RKO (cell line): Measurements from ENCODE around the gene STK24.
A peak's percentile ranks its signal among the peaks of the same experiment; 100 is the strongest.

Source experiments
- DNase-seq: peaks from one replicate; pipeline ENCODE4 v3.0.0-alpha.2; 2016; ENCODE audit warnings: low spot score

The STK24 gene

DNA sequence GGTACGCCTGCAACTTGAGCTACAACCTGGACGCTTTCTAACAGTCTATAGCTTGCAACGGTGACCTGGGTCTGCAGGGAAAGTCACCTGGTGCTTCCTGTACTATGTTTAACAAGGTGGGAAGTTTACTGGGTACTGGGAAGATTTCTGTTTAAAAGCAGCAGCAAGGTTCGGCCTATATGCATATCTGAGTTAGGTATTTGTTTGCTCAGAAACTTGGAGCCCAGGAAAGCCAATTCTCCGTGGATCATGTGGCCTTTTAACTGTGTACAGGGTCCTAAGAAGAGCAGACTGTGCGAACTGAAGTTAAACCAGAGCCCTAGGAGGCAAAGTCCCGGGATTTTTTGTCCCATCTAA lies 103.1 kb downstream of the STK24 start:
- DNase-seq, result no peak

DNA sequence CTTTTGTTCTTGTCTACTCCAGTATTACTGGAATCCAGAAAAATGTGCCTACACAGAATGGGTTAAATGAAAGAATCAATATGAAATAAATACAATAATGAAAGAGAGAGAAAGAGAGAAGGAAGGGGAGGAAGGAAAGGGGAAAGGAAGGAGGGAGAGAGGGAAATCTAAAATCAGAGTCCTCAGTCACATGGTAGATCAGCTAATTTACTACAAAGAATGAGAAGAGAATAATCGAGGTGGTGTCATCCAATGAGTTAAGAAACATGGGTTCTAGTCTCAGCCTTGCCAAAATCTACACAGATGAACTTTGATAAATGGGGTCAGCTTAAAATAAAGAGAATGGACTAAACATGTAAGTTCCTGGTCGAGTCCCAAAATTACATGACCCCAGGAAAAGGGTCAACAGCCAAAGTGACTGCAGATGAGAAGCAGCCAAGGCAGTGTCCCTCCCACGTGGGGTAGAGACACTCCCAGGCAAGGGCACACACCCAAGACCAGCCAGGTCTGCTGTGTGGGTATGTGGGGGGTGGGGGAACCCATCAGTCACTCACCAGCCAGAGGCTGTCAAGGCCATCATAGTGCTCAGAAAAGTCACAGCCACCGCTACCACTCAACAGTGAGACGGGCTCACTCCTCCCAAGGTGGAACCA lies 103.6 kb downstream of the STK24 start:
- DNase-seq, result no peak

DNA sequence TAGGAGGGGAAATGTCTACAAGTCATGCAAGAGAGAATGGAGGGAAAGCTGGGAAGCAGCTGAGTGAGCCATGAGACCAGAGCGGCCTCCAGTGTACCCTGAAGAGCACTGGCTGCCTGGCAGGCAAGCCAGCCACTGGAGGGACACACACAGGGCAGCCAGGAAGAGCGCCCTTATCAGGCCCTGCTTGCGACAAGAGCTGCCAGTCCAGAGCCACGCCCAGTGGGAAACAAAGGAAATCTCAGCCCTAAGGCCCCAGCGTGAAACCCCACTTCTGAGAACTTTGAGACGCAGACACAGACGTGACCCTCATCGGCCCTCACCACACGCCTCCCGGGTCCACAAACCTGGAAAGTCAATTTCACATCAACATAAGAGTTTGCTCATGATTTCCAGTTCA lies 105.0 kb downstream of the STK24 start:
- DNase-seq, result no peak

DNA sequence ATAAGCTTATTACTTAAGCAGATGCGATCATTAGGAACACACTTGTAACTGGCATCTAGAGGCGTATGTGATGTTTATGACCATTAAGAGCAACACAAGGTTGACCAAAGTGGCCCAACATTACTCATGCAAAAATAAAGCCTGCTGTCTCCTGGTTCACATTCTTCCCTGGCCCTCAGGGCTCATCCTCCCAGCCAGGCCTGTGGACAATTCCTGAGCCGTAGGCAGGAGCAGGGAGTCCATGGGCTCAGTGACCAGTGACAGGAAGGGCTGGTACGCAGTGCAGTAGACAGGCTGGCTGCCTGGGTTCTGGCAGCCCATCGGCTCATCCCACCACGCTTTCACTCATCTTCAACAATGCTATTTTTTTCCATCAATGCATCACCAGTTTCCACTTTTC lies 106.0 kb downstream of the STK24 start:
- no peak for DNase-seq

DNA sequence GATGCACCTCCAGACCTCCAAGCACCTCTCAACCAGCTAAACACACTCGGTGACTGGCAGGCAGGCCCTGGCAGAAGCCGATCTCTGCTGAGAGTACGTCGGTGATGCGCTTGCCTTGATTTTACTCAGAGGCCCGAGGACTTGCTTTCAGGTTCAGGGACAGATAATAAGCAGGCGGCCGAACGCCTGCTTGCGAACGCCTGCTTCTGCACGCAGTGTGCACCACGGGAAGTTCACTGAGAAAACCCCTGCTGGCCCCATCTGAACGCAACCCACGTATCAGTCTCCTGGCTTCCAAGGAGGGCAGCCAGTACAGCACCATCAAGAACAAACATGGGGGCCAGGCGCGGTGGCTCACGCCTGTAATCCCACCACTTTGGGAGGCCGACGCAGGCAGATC lies 108.0 kb downstream of the STK24 start:
- no peak for DNase-seq

DNA sequence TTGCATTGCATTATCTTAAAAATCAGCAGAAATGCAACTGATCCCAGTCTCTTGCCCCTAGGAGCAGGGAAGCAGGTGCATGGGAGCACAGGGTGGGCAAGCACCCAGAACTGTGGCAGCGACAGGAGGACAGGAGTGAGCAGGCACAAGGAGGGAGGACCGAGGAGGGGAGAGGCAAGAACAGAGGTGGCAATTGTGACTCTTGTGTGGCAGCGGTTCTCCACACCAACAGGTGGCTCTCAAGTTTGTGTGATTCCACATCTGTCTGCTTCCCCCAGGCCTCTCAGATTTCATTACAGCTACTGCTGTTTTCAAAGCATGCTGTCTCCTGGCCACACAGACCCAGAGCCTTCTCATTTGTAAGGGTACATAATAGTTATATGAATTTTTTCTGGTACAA lies 108.5 kb downstream of the STK24 start:
- DNase-seq, result no peak

DNA sequence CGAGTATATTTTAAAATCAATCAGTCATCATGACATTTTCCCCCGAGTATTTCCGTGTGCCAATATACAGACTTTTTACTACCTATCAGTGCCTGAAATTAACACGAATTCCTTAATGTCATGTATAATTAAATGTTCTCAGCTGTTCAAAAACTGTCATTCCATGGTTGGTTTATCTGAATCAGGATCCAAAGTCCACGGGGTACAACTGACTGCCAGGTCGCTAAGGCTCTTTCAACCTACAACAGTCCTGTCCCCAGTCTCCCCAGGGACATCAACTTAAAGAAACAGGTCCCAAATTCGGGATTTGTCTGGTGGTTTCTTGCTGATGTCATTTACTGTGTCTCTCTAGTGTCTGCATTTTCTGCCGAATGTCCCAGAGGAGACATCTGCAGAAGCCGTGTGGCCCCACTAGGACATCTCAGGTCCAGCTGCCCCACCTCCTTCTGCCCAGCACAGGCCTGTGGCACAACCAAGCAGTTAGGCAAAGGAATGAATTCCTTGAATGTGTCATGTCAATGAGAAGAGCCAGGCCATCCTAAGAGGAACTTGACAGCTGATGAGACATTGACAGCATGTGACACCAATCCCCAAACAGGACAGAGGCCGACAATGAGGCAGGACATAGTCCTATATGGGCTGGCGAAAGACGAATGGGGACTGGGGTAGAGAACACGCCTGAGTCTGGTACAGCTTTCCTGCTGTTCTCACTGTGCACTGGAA lies 109.5 kb downstream of the STK24 start:
- DNase-seq, result no peak

DNA sequence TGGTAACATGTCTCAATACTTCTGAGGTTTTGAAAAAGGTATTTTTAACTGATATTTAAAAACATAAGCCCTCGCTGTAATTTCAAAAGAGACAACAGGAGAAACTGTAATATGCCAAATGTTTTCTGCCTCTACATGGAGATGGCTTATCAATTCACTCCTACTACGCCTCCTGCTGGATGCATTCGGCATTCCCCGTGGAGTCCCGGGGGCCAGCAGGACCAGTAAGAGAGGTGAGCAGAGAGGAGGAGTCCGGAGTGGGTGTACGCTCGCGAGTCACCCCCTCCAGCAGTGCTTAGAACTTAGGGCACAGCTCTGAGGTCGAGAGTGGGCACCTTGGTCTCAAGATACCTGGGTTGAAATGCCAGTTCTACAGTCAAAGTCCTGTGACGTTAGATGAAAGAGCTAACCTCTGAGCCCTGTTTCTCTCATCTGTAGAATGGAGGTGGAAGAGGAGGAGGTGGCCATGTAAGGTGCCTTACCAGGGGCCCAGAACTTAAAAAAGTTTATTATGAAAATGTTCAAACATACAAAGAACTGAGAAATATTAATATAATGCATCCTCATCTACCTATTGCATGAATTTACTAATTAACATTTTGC lies 110.2 kb downstream of the STK24 start:
- DNase-seq, result peak; percentile 25

DNA sequence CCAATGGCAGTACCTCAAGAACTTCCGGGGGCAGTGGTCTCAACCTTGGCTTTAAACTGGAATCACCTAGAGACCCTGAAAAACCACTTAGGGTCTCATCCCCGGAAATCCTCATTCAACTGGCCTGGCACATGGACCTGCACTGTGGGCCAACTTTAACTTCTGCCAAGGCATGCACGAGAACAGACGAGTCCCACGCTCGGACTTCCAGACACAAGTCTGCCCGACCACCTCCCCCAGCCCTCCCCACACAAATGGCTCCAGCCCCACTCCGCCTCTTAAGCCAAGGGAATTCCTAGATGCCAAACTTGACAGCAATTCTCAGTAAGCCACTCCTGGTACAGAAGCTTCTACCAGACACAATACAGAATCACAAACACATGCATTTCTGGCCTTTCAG lies 114.0 kb downstream of the STK24 start:
- no peak for DNase-seq

DNA sequence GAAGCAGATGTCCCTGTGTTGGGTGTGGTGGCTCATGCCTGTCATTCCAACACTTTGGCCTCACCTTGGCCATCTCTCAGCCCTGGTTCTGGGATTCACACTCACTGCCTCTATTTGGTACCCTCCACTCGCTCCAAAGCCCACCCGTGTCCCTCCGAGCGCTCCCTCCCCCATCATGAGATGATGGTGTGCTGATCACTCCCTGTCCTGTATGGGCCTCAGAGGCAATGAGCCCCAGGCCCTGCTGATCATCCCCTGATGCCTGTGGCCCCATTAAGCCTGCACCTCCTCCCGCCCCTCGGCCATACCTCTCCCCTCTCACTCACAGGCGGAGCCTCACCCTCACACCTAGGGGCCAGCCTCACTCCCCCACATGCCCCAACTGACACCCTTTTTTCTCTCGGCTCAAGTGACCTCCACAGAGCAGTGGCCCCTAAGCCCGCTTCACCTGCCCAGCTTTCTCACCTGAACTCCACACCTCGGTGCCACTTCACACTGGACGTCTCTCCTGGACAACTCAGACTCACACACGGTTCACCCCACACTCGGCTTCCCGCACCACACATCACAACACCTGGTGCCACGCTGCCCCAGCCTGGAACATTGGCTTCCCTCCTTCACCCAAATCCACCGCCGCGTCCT lies 114.5 kb downstream of the STK24 start:
- DNase-seq, result no peak

DNA sequence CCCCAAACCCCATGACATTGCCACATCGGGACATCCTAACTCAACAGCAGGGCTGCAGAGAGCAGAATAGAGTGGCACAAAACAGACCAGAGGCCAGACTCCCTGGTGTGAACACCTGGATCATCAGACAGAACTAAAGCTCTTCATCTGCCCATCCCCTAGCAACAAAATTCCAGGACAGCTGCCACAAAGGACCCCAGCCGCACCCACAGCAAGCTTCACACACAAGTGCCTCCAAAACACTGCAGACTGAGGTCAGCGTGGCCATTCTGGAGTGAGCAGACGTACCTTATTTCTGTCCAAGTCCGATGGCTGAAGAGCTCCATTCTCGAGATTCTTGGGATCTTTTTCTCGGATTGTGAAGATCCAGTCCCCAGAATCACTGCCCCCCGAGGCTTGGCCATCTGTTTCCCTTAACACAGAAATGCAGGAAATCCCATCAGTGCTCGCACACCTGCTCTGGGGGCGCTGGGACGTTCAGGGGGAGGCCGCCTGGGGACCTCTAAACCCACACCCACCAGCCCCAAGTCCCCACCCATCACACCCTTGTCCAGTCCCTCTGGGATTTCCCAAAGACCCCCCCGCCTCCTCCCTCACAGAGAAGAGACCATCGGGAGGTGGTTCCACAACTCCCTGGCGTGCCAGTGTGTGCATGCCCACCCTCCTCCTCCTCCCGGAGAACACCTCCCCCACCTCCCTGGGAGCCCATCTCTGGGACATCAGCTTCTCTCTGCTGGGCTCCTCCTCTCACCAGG lies 115.2 kb downstream of the STK24 start:
- no peak for DNase-seq

DNA sequence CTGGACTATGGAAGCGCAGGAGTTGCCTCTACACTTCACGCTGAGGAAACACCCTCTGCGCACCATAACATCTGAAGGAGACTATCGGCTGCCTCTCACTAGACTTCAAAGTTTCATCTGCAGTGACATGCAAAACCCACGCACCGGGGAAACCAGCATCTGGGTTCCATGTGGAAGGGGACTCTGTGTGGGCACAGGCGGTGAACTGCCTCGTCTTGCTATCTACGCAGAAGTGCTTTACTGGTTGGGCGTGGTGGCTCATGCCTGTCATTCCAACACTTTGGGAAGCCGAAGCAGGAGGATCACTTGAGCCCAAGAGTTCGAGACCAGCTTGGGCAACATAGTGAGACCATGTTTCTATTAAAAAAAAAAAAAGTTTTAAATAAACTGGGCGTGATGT lies 116.4 kb downstream of the STK24 start:
- no peak for DNase-seq

DNA sequence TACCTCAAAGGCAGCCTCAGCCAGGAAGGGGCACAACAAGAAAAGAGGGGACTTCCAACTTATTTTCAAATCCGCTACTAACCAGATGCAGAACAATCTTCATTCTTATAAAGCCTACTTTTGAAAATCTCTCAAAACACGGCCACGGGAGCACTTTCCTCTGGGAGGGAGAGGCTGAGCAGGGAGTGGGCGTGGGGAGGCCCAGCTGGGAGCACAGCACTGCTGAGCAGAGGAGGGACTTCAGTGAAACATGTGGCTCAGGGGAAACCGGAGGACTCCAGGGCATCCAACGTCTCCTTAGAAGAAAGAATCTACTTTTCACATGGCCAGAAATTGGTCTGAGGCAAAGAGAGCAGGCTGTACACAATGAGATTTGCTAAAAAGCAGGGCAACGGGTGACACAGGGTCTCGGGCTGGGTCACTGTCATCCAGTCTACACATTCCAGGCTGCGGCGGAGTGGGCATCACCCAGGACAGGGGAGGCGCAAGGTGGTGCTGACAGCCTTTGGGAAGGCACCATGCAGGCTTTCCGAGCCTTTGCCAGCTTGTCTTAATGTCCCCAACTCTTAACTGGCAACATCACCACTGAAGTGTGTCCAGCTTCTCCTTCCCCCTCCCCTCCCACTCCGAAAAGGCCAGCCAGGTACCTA lies 117.1 kb downstream of the STK24 start:
- no peak for DNase-seq

DNA sequence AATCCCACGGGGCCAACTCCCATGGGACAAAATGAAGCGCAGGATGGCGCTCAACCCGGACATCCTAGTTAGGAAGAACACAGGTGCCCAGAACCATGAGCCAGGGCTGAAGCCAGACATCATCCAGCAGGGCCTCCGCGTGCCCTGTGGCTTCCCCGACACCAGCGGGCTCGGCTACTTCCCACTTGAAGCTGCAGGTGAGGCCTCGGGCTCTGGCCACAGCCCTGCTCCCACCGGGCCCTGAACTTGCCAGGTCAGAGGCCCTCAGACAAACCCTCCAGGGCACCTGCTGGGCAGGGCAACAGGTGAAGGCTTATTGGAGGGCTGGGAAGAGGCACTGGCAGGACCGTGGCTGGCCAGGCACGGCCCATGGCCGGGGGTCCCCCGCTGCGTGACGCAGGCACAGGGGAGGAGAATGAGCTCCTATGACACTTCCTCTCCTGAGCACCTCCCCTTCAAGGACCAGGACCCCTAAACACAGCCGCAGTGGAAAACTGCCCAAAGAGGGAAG lies 117.7 kb downstream of the STK24 start:
- DNase-seq, result no peak

DNA sequence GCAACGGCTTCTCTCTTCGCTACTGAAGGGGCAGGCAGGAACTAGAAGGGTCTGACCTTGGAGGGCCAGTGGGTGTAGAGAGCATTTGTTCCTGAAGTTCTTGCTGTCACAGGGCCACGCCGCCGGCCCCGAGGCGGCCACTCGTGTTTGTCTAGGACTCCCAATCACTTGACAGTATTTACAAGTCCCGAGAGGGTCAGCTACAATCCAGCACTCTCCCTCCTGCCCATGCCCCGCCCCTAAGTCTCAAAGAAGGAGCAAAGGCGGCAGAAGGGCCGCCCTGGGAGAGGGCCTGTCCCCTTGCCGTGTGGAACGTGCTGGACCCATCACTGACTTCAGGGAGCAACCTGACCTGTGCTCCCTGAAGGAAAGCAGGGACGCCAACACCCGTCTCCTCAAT lies 118.5 kb downstream of the STK24 start:
- no peak for DNase-seq

DNA sequence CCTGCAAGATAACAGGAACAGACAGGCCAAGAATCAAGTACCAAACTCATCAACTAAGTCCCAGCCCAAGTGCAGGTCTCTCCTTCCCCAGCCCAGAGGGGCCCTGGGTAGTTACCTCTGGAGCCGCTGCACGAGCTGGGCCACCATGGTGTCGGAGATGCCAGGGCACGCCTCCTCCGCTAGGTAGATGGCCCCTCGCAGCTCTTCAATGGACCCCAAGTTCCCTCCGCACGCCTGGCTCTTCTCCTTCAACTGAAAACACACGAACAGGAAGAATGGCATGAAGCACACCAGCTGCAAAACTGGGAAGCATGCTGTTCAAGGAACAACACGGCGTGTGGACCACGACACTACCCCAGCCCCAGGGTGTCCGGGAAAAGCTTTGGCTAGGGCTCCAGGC lies 119.9 kb downstream of the STK24 start:
- DNase-seq, result no peak

DNA sequence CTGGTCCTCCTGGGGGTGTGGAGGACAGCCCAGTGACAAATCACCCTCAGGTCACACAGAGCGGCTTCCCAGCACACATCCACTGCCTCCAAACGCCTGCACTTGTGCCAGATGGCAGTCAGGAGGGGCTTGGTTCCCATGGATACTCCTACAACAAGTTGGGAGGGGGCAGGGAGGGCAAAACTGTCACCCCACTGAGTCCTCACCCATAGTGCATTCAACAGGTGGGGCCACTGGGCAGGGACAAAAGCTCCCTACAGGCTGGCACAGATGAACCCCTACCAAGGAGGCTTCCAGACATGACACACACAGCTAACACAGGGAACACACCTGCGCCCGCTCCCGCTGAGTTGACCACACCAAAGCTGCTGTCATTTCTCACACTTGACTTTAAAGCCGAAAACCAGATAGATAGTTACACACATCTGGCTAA lies 120.5 kb downstream of the STK24 start:
- no peak for DNase-seq

DNA sequence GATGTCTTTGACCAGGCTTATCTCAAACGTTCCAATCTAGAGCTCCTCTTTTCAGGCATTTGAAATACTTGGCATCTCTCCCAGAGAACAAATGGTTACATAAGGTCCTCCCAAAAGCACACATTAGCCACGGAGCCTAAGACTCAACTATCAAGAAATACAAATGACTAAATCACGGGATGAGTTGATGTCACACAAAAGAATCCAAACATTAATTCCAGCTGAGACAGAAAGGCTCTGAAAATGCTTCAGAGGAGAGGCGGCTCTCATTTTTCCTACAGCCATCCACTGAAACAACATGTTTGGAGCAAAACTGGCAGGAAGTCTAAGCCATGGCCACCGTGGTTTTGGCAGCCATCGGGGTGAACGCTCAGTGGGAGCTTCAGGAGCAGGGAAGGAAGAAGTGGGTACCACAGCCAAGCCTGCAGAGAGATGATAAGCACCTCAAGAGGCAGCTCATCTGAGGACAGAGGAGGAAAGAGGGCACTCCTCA lies 122.5 kb downstream of the STK24 start:
- DNase-seq, result no peak

DNA sequence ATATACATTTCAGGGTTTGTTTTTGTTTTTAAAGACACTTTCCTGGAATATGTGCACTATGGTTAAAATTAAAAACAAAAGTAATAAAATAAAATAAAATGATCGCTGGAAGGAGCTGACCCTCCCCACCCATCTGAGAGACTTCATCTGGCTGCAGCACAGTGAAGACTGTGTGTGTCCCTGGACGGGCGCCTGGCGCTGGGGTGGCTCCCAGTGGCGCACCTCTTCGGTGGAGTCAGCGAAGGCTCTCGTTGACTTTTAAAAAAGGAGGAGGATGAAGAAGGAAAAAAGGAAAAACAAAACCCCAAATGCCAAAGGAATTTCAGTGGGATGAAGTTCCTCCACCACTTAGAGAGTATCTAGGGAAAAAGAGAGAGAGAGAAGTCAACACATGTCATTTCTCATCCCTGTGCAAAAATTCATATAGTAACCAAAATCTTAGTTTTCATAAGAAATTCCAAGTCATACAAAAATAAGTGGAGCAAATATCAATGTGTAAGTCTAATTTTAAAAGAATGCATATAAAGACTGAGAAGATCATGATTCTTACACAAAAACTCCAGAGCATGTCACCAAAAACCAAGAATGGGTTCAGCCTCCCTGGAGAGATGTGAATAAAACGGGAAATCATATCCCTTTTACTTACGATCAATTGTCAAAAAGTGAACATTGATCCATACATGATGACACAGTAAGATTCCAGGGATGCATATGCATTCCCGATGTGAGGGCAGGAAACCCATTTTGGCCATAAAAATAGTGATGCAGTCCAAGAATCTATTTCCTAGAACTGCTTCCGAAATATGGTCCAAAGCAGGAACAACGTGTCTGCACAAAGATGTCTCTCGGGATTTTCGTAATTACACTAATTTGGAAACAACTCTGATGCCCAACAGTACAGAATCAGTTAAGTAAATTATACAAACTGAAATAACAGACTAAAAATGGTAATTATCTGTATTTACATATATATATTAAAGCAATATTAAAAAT lies 123.8 kb downstream of the STK24 start:
- DNase-seq, result no peak
